Activated CD8-positive, alpha-beta memory T cell treated with anti-CD3 and anti-CD28 coated beads, Interleukin-2, amount 10 ng/mL, durations not matched to agents 7 days and 5 days (primary cell): ENCODE data around the gene ITPA. TPM values are rescaled to one million over a fixed set of nuclear protein-coding genes. Genes with fewer than 3 reads are reported as not detected.

Experiments
- ATAC-seq: fragments of 150-1000 bp; cut with Tn5 transposase; one replicate; pipeline ENCODE4 v1.10.0; 2021; ENCODE audit warnings: moderate library complexity
- CTCF ChIA-PET: fragments of 350-600 bp; sonication (Branson Sonifier 250); formaldehyde crosslinking; loops from one replicate; lab custom pipeline; 2021; ENCODE audit warnings: antibody characterized with exemption; lab: Charles Lee
- DNase-seq: peaks from one replicate; pipeline ENCODE4 v3.0.0-alpha.2; 2020
- H3K27ac Mint-ChIP-seq: one replicate; pipeline ENCODE4 v1.8.0; 2021; ENCODE audit warnings: mild to moderate bottlenecking, mixed read lengths
- H3K27me3 Mint-ChIP-seq: one replicate; pipeline ENCODE4 v1.8.0; 2021; ENCODE audit warnings: mixed read lengths
- H3K36me3 Mint-ChIP-seq: one replicate; pipeline ENCODE4 v1.8.0; 2021; ENCODE audit warnings: mild to moderate bottlenecking, mixed read lengths
- H3K4me1 Mint-ChIP-seq: one replicate; pipeline ENCODE4 v1.8.0; 2021; ENCODE audit warnings: mixed read lengths
- H3K4me3 Mint-ChIP-seq: one replicate; pipeline ENCODE4 v1.8.0; 2021; ENCODE audit warnings: mild to moderate bottlenecking, moderate library complexity, mixed read lengths
- H3K9me3 Mint-ChIP-seq: one replicate; pipeline ENCODE4 v1.8.0; 2022; ENCODE audit warnings: low read depth, mixed read lengths
- total RNA-seq, 2 experiments: library from RNA; stranded (reverse); gene quantifications; one replicate each; pipeline ENCODE4 v1.2.3, GENCODE V29; 2021

The ITPA gene
- total RNA-seq, 2 experiments from 2014 or later = 51.9 to 71.7 TPM

GRCh38 chr20:3242172-3242692 is 32.9 kb downstream of the ITPA start:
- DNase-seq = no peak
- ATAC-seq = no peak
- Mint-ChIP-seq H3K4me3 (no peak overlapping the region), H3K4me1 (peaks cover 13% of the 10 kb centered on the region), H3K27ac (no peak overlapping the region), H3K9me3 (no peaks in the 10 kb centered on the region), H3K36me3 (peaks cover 2% of the 10 kb centered on the region), H3K27me3 (peaks cover 56% of the 10 kb centered on the region)
- CTCF ChIA-PET = no interaction called here

DNA sequence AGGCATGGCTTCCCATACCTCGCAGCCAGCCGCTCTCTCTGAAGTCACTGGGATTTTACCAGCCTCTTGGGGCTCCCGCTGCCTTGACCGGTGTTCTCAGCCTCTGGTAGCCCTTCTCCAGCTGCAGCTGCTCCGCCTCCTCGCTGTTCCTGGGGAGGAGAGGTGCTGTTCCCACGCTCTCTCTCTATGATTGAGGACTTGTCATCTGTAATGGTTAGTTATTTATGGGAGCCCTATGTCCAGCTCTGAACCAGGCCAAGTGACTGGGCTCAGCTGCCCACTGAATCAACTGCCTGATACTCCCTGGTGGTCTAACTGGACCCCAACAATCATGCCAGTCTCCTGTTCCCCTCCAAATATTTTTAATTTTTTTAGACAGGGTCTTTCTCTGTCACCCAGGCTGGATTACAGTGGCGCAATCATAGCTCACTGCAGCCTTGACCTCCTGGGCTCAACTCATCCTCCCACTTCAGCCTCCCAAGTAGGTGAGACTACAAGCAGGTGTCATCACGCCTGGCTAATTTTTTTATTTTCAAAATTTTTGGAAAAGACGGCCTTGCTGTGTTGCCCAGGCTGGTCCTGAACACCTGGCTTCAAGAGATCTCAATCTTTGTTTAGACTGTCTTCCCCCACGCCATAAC is 34.5 kb downstream of the ITPA start:
- no peak for DNase-seq
- Mint-ChIP-seq H3K36me3 (peaks cover 2% of the 10 kb centered on the region), H3K27ac (no peak overlapping the region), H3K27me3 (peaks cover 60% of the 10 kb centered on the region), H3K9me3 (no peaks in the 10 kb centered on the region), H3K4me1 (peaks cover 12% of the 10 kb centered on the region), H3K4me3 (no peak overlapping the region)
- no peak for ATAC-seq
- CTCF ChIA-PET = no interaction called here

GRCh38 chr20:3244613-3245012 is 35.3 kb downstream of the ITPA start:
- Mint-ChIP-seq H3K27me3 (peaks cover 64% of the 10 kb centered on the region), H3K4me1 (peaks cover 12% of the 10 kb centered on the region), H3K9me3 (no peaks in the 10 kb centered on the region), H3K4me3 (no peak overlapping the region), H3K27ac (no peak overlapping the region), H3K36me3 (peaks cover under 1% of the 10 kb centered on the region)
- CTCF ChIA-PET = no interaction called here
- no peak for DNase-seq
- no peak for ATAC-seq

DNA sequence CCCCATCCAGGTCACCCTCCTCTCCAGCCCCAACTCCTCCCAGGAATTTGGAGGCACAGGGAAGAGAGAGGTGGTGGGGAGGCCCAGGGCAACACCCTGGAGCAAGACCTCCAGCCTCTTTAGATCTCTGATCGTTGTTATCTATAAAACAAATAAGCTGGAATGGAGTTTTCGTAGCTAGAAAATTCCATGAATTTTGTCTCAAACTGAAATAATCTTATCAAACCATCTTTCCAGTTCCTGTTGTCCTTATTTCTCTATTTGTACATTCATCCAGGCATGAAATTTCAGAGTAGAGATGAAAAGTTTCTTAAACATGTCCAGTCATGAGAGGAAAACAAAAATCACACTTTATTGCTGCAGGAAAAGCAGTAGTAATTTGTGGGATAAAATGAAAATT is 35.9 kb downstream of the ITPA start:
- Mint-ChIP-seq H3K27ac (no peak overlapping the region), H3K9me3 (no peaks in the 10 kb centered on the region), H3K27me3 (peaks cover 64% of the 10 kb centered on the region), H3K4me1 (peaks cover 7% of the 10 kb centered on the region), H3K4me3 (no peak overlapping the region), H3K36me3 (no peaks in the 10 kb centered on the region)
- no peak for ATAC-seq
- CTCF ChIA-PET = no interaction called here
- DNase-seq = no peak

GRCh38 chr20:3245711-3246110 is 36.4 kb downstream of the ITPA start:
- no peak for DNase-seq
- CTCF ChIA-PET = no interaction called here
- H3K27me3 Mint-ChIP-seq = peaks cover 62% of the 10 kb centered on the region
- H3K4me3 Mint-ChIP-seq = no peak overlapping the region
- H3K4me1 Mint-ChIP-seq = peaks cover 6% of the 10 kb centered on the region
- no peak for ATAC-seq
- no peak overlapping the region for H3K27ac Mint-ChIP-seq
- H3K9me3 Mint-ChIP-seq = no peaks in the 10 kb centered on the region
- H3K36me3 Mint-ChIP-seq = no peaks in the 10 kb centered on the region

- no peak for DNase-seq
- Mint-ChIP-seq H3K9me3 (no peaks in the 10 kb centered on the region), H3K27ac (no peak overlapping the region), H3K4me1 (peaks cover 6% of the 10 kb centered on the region), H3K36me3 (no peaks in the 10 kb centered on the region), H3K27me3 (peaks cover 54% of the 10 kb centered on the region), H3K4me3 (no peak overlapping the region)
- no peak for ATAC-seq
- CTCF ChIA-PET = interaction anchor here (1.5 to 1.6 kb wide), 2 partner anchors 30 to 70 kb away, joined by 3 to 8 read pairs; no protein-coding TSS in a partner anchor
These were observed 37.4 kb downstream of the ITPA start for GRCh38 chr20:3246682-3247081.

DNA sequence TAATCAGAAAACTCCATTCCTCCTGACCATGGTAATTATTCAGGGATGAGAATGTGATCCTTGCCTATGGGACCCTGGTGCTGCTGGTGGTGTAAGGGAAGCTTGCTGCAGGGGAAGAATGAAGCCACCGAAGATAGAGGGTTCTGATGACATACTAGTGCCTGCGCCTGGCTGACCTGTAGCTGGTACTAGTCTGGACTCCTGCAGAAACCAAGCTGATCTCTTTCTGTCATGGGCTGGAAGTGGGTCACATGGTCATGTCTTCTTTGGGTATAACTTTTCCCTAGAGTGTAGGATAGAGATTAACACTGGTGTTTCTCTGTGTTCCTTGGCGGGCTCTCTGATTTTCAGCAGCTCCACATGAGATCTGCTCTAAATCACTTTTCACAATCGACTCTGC is 38.3 kb downstream of the ITPA start:
- Mint-ChIP-seq H3K9me3 (no peaks in the 10 kb centered on the region), H3K36me3 (no peaks in the 10 kb centered on the region), H3K4me1 (peaks cover 6% of the 10 kb centered on the region), H3K27me3 (peaks cover 47% of the 10 kb centered on the region), H3K4me3 (no peak overlapping the region), H3K27ac (no peak overlapping the region)
- CTCF ChIA-PET = interaction anchor here (0.6 to 1.7 kb wide), 6 partner anchors 8 to 1546 kb away, joined by 3 to 8 read pairs (median 3); partner anchors contain the start of gene SLC4A11
- DNase-seq (no peak), ATAC-seq (no peak)

DNA sequence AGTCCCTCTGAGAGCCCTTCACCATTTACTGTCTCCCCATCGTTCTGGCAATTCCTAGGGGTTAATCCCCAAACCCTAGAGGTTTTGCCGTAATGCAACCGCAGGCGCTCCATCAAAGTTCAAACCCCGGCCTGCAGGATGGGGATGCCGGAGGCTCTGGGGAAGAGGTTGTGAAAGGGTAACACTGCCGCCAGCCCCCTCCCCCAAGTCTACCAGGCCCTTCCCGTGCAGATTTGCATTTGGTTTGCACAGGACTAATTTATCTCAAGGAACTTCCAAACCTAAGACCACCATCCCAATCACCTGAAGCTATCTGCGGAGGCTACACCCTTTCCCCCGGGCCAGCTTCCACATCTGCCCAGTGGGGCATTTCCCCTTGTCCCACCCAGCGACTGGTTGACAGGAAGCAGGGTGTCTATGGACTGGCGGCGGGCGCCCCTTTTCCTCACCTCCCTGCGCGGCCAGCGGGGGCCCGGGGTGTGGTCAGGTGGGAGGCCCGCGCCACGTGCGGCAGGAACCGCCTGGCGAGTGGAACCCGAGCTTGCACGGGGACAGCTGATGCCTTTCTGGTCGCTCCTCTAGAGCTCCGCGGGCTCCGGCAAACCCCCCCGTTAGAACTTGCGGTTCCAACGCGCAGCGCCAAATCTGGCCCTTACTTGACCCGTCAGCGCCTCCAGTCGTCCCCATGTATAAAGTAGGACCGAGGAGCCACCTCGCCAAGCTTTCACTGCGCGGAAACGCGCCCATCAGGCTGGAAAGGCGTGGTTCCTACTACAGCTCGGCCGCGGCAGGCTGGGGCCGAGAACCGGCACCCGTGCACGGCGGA is 39.1 kb downstream of the ITPA start:
- CTCF ChIA-PET = interaction anchor here (0.8 to 1.7 kb wide), 7 partner anchors 9 to 233 kb away, joined by 3 to 8 read pairs (median 3); partner anchors contain the start of gene SLC4A11
- Mint-ChIP-seq H3K36me3 (no peaks in the 10 kb centered on the region), H3K27ac (no peak overlapping the region), H3K27me3 (peaks cover 47% of the 10 kb centered on the region), H3K4me3 (no peak overlapping the region), H3K4me1 (peaks cover 6% of the 10 kb centered on the region), H3K9me3 (no peaks in the 10 kb centered on the region)
- DNase-seq (no peak), ATAC-seq (peak; percentile 66)

DNA sequence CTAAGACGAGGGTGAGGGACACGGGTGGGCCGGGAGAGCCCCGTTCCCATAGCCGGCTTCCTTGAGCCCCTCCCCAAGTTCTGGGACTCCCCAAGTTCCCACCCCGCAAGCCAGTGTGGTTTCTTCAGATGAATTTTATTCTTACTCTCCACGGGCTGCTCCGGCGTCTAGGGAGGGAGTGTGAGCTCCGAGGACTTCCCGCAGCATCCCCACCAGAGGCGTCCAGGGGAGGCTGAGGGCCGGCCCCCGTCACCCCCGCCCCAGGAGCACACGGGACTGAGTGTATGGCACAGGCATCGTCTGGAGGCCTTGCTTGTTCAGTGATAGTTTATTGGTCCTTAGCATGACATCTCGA is 39.7 kb downstream of the ITPA start:
- ATAC-seq (peak; percentile 9), DNase-seq (no peak)
- Mint-ChIP-seq H3K9me3 (no peaks in the 10 kb centered on the region), H3K27ac (no peak overlapping the region), H3K4me3 (no peak overlapping the region), H3K4me1 (peaks cover 6% of the 10 kb centered on the region), H3K36me3 (no peaks in the 10 kb centered on the region), H3K27me3 (peaks cover 47% of the 10 kb centered on the region)
- CTCF ChIA-PET = interaction anchor here (1.0 to 1.5 kb wide), 4 partner anchors 26 to 234 kb away, joined by 3 to 4 read pairs (median 4); no protein-coding TSS in a partner anchor

DNA sequence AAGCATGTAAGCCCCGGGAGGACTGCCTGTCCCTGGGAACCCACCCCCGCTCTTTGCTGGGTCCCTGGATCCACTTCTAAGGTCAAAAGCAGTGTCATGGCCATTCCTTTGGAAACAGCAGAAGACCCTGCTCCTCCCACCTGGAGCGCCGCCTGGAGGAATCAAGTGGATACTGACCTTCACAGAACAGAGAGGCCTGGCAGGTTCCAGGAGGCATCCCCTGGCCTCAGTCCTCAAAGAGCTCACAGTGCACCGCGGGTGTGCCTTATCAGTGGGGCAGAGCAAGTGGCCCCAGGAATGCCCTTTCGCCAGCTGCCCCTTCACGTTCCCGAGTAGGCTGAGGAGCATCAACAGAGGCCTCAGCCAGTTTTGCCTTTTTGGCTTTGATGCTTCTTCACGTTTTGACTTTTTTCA is 40.8 kb downstream of the ITPA start:
- CTCF ChIA-PET = no interaction called here
- ATAC-seq = no peak
- DNase-seq = no peak
- Mint-ChIP-seq H3K4me3 (no peak overlapping the region), H3K9me3 (no peaks in the 10 kb centered on the region), H3K4me1 (peaks cover 6% of the 10 kb centered on the region), H3K27me3 (peaks cover 39% of the 10 kb centered on the region), H3K36me3 (no peaks in the 10 kb centered on the region), H3K27ac (no peak overlapping the region)

GRCh38 chr20:3251806-3252205 is 42.5 kb downstream of the ITPA start:
- DNase-seq = no peak
- H3K9me3 Mint-ChIP-seq = no peaks in the 10 kb centered on the region
- ATAC-seq = no peak
- CTCF ChIA-PET = interaction anchor here (0.8 kb wide), 1 partner anchor 20 kb away, joined by 3 read pairs; no protein-coding TSS in a partner anchor
- no peaks in the 10 kb centered on the region for H3K36me3 Mint-ChIP-seq
- peaks cover 6% of the 10 kb centered on the region for H3K4me1 Mint-ChIP-seq
- H3K4me3 Mint-ChIP-seq = no peak overlapping the region
- peaks cover 28% of the 10 kb centered on the region for H3K27me3 Mint-ChIP-seq
- no peak overlapping the region for H3K27ac Mint-ChIP-seq

DNA sequence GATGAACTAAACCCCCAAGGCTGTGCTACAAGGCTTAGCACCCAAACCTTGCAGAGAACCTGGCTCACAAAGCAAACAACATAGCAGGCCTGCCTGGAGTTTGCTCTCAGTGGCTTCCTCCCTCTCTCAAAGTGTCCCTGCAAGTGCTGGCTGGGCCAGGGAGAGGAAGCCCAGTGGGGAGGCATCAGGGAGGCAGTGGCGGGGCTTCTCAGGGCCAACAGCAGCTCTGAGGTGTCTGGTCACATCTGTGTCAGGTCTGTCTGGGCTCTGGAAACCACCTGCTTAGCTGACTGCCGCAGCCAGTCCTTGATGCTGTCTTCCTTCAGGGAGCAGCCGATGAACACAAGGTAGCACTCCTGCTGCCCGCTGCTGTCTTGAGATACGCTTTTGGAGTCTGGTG is 46.4 kb downstream of the ITPA start:
- ATAC-seq (no peak), DNase-seq (no peak)
- Mint-ChIP-seq H3K4me3 (no peak overlapping the region), H3K4me1 (no peaks in the 10 kb centered on the region), H3K27ac (no peak overlapping the region), H3K27me3 (no peaks in the 10 kb centered on the region), H3K9me3 (no peaks in the 10 kb centered on the region), H3K36me3 (no peaks in the 10 kb centered on the region)
- CTCF ChIA-PET = no interaction called here

DNA sequence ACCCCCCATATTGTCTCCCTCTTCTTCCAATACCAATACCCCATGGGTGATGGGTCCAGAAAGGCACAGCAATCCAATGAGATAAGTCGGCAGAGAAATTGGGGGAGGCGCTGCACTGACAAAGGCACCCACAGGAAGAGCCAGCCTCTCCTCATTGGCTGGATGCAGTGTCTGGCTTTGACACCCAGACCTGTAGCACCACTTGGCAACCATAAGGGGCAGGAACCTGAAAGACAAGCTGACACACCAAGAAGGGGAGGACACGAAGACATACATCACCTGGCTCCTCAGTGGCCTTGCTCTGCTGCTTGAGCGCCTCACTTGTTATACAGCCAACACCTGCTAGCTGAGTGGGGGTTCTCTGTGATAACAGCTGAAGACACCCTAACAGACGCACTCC is 49.1 kb downstream of the ITPA start:
- Mint-ChIP-seq H3K27ac (no peak overlapping the region), H3K36me3 (peaks cover 6% of the 10 kb centered on the region), H3K4me3 (no peak overlapping the region), H3K4me1 (no peaks in the 10 kb centered on the region), H3K9me3 (no peaks in the 10 kb centered on the region), H3K27me3 (no peaks in the 10 kb centered on the region)
- CTCF ChIA-PET = interaction anchor here (1.0 kb wide), 1 partner anchor 14 kb away, joined by 3 read pairs; no protein-coding TSS in a partner anchor
- DNase-seq (no peak), ATAC-seq (no peak)
